ENCODE results near the gene LPAR1.

- TF ChIP-seq PATZ1 (CRISPR knock-in tag; IDR thresholded peaks at IDR 0.05; ENCODE audit: borderline replicate concordance) (no peak), GLIS3 (CRISPR knock-in tag; IDR thresholded peaks at IDR 0.05) (no peak), ARNTL (CRISPR knock-in tag; IDR thresholded peaks at IDR 0.05; ENCODE audit: borderline replicate concordance, low read depth) (no peak), TCF4 (CRISPR knock-in tag; IDR thresholded peaks at IDR 0.05; ENCODE audit: borderline replicate concordance) (no peak), ZFP30 (CRISPR knock-in tag; IDR thresholded peaks at IDR 0.05) (no peak), ZFP3 (CRISPR knock-in tag; IDR thresholded peaks at IDR 0.05) (no peak), SNAI2 (CRISPR knock-in tag; IDR thresholded peaks at IDR 0.05) (no peak), ZNF70 (CRISPR knock-in tag; IDR thresholded peaks at IDR 0.05) (no peak), RARB (CRISPR knock-in tag; IDR thresholded peaks at IDR 0.05) (no peak), POU6F1 (CRISPR knock-in tag; IDR thresholded peaks at IDR 0.05; ENCODE audit: borderline replicate concordance, low read depth) (no peak), BACH2 (CRISPR knock-in tag; IDR thresholded peaks at IDR 0.05; ENCODE audit: borderline replicate concordance) (no peak), ZNF565 (CRISPR knock-in tag; conservative IDR thresholded peaks at IDR 0.05; ENCODE audit: low read depth) (no peak)
These were observed 105.4 kb downstream of the LPAR1 start for GRCh38 chr9:110932863-110933262.
